HG02642 (cell line): ENCODE results near the gene PPP3CA.

Experiments used
- ATAC-seq: cut with Tn5 transposase; IDR thresholded peaks from one replicate; pipeline ENCODE4 v1.9.1; 2021; ENCODE audit warnings: mild to moderate bottlenecking; ENCODE audit not compliant: unreplicated experiment, poor library complexity

The PPP3CA gene

GRCh38 chr4:100988876-100989275, 358.4 kb downstream of the PPP3CA start:
- ATAC-seq: no peak

GRCh38 chr4:100986360-100986868, 360.9 kb downstream of the PPP3CA start:
- no peak for ATAC-seq

- ATAC-seq: no peak
These were observed 361.8 kb downstream of the PPP3CA start for GRCh38 chr4:100985576-100985975.

GRCh38 chr4:100984901-100985300, 362.4 kb downstream of the PPP3CA start:
- ATAC-seq: no peak

- ATAC-seq: no peak
These were observed 363.9 kb downstream of the PPP3CA start for GRCh38 chr4:100983426-100983825.

- ATAC-seq: no peak
These were observed 365.0 kb downstream of the PPP3CA start for GRCh38 chr4:100982345-100982744.

- no peak for ATAC-seq
These were observed 365.7 kb downstream of the PPP3CA start for GRCh38 chr4:100981447-100982204.

GRCh38 chr4:100979736-100980135, 367.6 kb downstream of the PPP3CA start:
- no peak for ATAC-seq

- no peak for ATAC-seq
These were observed 369.5 kb downstream of the PPP3CA start for GRCh38 chr4:100977746-100978397.

- ATAC-seq: no peak
These were observed 370.1 kb downstream of the PPP3CA start for GRCh38 chr4:100977274-100977673.
